HL-60 (cell line): ENCODE data around the gene LANCL2.

Experiments
- CTCF ChIP-seq: IDR thresholded peaks from one replicate; pipeline ENCODE4 v1.5.1; 2011; ENCODE audit warnings: low read length, control low read depth, inconsistent platforms; ENCODE audit not compliant: insufficient read depth
- GABPA ChIP-seq: IDR thresholded peaks from 2 replicates; pipeline ENCODE4 v1.6.1; 2012; ENCODE audit warnings: low read depth
- POLR2AphosphoS5 ChIP-seq: IDR thresholded peaks from 2 replicates; pipeline ENCODE4 v1.6.1; 2012; ENCODE audit warnings: low read depth
- REST ChIP-seq: IDR thresholded peaks from 2 replicates; pipeline ENCODE4 v1.6.1; 2012; ENCODE audit warnings: low read depth; ENCODE audit not compliant: insufficient replicate concordance
- SPI1 ChIP-seq: IDR thresholded peaks from 2 replicates; pipeline ENCODE4 v1.6.1; 2012; ENCODE audit warnings: low read depth, mild to moderate bottlenecking, borderline replicate concordance

GRCh38 chr7:55438757-55439525 lies 73.8 kb downstream of the LANCL2 start:
- TF ChIP-seq CTCF, result no peak
- no peak for TF ChIP-seq POLR2AphosphoS5
- no peak for TF ChIP-seq SPI1
- no peak for TF ChIP-seq REST
- TF ChIP-seq GABPA, result no peak
